Islet of Langerhans (tissue), 1 donor: ENCODE results near the gene C3orf49.
A peak's percentile ranks its signal among the peaks of the same experiment; 100 is the strongest.

Experiments used
- FAIRE-seq: peaks from one replicate; lab custom pipeline; 2011; peaks lifted over from hg19 to GRCh38; lab: Jason Lieb, UNC

The C3orf49 gene

GRCh38 chr3:63819151-63819398 lies at the start of gene C3orf49:
TSS of gene C3orf49 (plus strand) at chr3:63819299. CDS start at chr3:63819472, 173 bp downstream.
- no peak for FAIRE-seq

DNA sequence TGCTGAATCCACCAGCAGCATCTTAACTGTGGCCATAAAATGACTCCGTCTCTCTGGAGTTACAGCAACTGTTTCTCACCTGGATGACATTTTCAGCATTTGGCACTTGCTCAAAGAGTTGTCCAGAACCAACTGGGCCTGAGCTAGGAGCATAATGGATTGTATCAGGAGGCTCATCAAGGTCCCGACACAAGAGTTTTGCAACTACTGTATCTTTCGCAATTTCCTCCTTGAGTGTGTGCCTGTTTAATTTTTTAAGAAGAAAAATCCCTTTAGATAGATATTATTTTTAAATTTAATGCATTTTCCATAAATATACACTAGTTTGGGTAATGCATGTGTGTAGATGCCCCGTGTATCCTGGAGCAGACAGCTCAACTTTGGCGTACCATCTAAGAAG lies 44.3 kb upstream of the C3orf49 start:
- FAIRE-seq = no peak

- no peak for FAIRE-seq
These were observed 39.9 kb upstream of the C3orf49 start for GRCh38 chr3:63779227-63779626.

GRCh38 chr3:63791974-63792373 lies 27.1 kb upstream of the C3orf49 start:
- FAIRE-seq = no peak

DNA sequence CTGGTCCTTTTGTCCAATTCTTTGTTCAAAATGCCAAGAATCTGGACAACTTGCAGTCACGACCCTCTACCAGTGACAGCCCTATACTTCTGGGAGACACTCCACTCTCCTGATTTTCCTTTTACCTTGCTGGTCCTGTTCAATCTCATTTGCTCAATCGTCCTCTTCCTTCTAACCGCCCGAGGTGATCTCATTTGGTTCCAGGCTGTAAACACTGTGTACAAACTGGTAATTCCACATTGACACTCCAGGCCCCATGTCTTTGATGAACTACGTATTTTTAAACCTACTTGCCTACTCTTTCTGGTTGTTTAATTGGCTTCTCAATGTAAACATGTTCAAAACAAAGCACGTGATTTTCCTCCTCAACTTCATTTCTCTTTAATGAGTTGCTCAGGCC lies 23.7 kb upstream of the C3orf49 start:
- FAIRE-seq = no peak

DNA sequence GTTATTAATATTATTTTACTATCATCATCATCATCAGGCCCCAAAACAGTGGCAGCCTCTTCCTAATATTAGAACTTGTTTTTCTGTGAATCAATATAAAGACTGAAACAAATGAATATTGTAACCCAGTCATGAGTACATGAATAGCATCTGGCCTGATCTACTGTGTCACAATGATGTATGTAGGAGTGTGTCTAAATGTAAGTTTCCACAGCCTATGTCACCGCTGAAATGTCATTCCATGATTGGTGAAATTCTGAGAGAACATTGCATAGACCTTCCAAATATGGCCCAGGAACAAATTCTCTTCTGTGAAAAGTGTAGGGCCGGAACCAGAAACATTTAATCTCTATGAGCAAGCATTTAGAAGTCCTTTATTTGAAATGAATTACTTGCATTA lies 20.6 kb upstream of the C3orf49 start:
- FAIRE-seq = no peak

DNA sequence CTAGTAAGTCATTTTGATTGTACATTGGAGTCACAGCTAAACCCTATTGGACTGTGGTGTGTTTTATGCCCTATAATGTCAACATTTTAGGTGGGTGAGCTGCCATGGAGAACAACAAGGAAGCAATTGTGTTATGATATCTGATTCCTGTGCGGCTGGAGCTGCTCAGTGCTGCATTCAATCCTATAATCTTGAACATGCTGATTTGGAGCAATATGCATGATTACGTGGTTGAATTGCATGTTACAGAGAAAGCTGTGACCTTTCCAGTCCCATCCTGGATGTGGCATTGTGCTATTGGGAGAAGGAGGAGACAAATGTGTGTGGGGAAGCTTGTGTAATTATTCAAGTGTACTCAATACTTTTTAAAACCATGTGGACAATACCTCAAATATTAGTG lies 20.1 kb upstream of the C3orf49 start:
- FAIRE-seq = no peak

GRCh38 chr3:63800097-63800496 lies 19.0 kb upstream of the C3orf49 start:
- no peak for FAIRE-seq

DNA sequence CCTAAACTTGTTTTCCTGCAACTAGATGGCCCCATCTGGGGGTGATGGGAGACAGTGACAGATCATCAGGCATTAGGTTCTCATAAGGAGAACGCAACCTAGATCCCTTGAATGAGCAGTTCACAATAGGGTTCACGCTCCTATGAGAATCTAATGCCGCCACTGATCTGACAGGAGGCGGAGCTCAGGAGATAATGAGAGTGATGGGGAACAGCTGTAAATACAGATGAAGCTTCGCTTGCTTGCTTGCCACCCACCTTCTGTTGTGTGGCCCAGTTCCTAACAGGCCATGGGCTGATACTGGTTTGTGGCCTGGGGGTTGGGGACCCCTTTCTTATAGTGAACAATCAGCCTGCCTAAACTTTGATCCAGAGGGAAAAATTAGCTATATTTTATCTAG lies 15.2 kb upstream of the C3orf49 start:
- no peak for FAIRE-seq

- no peak for FAIRE-seq
These were observed 11.0 kb upstream of the C3orf49 start for GRCh38 chr3:63807961-63808565.

- FAIRE-seq = no peak
These were observed 10.5 kb upstream of the C3orf49 start for GRCh38 chr3:63808633-63809032.

DNA sequence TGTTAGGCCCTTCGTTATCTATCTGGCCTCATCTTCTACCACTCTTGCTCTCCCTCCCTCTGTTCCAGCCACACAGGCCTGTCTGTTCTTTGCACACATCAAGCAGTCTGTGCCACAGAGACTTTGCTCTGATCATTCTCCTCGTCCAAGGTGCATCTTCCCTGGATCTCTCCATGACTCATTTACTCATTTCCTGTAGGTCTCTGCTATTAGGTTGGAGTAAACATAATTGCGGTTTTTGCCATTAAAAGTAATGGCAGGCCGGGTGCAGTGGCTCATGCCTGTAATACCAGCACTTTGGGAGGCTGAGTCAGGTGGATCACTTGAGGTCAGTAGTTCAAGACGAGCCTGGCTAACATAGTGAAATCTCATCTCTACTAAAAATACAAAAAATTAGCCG lies 9.5 kb upstream of the C3orf49 start:
- FAIRE-seq = no peak

- FAIRE-seq = no peak
These were observed 4.9 kb upstream of the C3orf49 start for GRCh38 chr3:63814237-63814636.

DNA sequence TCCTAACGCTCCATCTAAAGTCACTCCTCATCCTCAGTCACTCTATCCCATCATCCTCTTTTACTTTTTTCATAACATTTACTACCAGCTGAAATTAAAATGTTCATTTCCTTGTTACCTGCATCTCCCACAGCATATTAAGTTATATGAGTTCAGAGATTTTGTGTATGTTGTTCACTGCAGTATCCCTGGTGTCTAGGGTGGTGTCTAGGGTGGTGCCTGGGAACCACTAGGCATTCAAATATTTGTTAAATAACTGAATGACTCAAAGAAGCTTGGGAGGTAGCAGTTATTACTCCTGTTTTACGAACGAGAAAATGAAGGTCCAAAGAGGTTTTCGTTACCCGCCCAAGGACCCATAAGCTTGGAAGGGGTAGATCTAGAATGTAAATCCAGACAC lies 1.9 kb upstream of the C3orf49 start:
- no peak for FAIRE-seq

DNA sequence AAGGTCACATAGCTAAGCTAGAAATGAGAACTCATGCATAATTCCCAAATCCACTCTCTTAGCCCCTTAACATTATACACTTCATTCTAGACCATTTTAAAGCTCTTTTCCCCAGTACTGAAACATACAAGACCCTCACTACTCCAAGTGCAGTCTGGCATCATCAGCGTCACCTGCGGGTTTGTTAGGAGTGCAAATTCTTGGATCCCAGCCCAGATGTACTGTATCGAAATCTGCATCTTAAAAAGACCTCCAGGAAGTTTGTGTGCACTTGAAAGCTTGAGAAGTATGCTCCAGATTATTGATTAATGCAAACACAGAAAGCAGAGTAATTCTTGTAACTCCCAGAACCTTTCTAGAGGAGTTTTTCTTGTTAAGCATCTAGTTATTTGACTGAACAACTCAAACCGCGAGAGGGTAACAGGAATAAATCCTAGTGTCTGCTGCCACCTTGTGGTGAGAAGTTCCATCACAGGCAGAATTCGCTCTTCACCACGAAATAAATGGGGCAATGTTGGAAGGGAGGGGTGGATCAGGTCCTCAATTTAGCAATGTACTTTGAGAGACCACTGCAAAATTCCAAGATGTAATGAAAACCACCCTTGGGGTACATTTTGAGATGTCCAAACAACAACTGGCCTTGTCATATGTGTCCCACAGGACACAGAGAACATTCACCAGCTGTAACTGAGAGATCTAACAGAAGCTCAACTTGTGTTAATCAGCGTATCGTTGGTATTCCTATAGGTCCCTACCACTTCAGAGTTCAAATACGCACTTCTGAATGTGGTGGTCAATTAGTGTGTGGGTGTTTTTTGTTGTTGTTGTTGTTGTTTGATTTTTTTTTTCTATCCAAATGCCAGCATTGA lies 583 bp upstream of the C3orf49 start:
- FAIRE-seq = peak; percentile 95

DNA sequence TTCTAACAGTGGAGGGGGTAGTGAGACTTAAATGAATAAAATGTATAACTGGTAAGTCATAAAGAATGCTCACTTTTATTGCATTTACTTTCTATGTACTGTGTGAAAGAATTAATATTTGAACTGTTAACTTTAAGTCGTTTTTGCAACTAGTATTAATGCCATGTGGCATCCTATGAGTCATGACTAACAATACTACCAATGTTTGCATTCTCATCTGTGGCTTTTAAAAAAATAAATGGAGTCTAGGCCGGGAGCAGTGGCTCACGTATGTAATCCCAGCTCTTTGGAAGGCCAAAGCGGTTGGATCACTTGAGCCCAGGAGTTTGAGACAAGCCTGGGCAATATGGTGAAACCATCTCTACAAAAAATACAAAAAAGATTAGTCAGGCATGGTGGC lies 5.2 kb downstream of the C3orf49 start:
- FAIRE-seq = no peak

DNA sequence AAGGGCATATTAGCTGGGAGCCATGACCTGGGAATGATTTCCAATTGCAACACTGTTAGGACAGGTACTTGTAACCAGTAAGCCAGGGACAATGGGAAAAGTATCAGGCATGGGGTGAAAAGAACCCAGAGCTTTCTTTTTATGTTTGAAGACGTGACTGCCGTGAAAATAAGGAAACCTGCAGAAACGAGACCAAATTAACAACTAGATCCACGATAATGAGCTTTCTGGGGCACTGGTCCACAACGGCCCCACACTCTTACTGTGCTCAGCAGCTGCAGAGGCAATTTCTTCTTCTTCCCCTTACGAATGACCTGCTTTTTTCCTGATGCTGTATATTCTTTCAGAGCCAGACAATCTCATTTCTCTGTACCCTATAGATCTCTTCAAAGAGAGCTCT lies 11.4 kb downstream of the C3orf49 start:
- FAIRE-seq = no peak

DNA sequence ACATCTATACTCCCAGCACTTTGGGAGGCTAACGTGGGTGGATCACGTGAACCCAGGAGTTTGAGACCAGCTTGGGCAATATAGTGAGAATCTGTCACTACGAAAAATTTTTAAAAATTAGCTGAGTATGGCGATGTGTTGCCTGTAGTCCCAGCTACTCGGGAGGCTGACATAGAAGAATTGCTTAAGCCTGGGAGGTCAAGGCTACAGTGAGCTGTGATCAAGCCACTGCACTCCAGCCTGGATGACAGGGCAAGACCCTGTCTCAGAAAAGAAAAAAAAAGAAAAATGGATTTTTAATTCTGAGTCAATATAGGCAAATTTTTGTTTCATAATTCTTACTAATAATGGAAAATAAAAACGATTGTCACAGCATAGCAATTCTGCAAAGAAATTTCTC lies 13.3 kb downstream of the C3orf49 start:
- FAIRE-seq = no peak

DNA sequence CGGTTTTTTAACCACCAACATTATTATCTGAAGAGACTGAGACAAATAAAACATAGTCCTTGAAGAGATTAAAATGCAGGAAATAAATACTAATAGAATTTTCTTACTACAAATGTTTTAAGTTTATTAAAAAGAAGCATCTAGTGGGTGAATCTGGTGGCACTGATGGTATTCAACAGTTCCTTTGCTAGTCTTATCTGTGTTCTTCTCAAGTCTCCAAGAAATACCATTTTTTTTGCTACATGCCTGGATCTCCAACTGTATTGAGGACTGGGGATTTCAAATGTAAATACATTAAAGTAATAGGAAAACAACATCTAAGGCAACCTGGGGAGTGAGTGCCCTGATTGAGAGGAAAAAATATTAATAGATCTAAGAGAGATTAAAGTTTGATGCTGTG lies 22.6 kb downstream of the C3orf49 start:
- no peak for FAIRE-seq

DNA sequence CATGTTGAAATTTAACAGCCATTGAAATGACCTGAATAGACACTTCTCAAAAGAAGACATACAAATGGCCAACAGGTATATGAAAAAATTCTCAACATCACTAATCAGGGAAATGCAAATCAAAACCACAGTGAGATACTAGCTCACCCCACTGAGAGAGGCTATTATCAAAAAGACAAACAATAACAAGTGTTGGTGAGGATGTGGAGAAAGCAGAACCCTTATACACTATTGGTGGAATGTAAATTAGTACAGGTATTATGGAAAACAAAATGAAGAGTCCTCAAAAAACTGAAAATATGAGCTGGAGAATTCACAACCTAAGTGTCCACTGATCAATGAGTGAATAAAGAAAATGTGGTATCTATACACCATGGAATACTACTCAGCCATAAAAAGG lies 23.0 kb downstream of the C3orf49 start:
- FAIRE-seq = no peak

GRCh38 chr3:63845215-63845614 lies 26.1 kb downstream of the C3orf49 start:
- no peak for FAIRE-seq

- no peak for FAIRE-seq
These were observed 28.8 kb downstream of the C3orf49 start for GRCh38 chr3:63847718-63848450.

DNA sequence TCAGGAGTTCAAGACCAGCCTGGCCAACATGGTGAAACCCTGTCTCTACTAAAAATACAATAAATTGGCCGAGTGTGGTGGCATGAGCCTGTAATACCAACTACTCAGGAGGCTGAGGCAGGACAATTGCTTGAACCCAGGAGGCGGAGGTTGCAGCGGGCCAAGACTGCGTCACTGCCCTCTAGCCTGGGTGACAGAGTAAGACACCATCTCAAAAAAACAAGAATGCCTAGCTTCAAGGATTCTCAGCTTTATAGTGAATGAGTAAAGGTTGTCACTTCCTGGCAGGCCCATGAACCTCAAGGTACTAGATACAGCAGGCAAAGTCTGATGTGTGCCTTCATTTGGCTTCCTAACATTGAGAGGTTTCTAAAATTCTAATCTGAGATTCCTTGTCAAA lies 30.1 kb downstream of the C3orf49 start:
- no peak for FAIRE-seq

DNA sequence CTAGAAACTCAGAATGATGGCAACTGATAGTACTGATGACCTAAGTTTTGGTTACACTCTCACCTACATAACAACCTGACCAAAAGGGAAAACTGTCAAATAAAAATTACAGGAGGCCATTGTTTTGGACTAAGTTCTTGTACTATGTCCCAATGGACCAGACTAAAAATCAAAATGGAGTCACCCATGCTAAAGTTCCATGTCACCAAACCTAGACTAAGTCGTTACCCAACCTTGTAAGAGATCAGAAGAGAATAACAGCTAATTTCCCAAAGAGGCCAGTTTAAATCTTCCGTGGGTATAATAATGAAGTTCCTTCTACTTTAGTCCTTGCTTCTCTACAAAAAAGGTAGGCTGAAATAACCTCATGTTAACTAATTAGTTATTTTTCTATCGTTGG lies 32.2 kb downstream of the C3orf49 start:
- no peak for FAIRE-seq
